ENCODE data around the gene SCN10A. TPM values are rescaled to one million over a fixed set of nuclear protein-coding genes. Genes with fewer than 3 reads are reported as not detected.

The SCN10A gene
- total RNA-seq, 4 donors from 2014 or later, result not detected

DNA sequence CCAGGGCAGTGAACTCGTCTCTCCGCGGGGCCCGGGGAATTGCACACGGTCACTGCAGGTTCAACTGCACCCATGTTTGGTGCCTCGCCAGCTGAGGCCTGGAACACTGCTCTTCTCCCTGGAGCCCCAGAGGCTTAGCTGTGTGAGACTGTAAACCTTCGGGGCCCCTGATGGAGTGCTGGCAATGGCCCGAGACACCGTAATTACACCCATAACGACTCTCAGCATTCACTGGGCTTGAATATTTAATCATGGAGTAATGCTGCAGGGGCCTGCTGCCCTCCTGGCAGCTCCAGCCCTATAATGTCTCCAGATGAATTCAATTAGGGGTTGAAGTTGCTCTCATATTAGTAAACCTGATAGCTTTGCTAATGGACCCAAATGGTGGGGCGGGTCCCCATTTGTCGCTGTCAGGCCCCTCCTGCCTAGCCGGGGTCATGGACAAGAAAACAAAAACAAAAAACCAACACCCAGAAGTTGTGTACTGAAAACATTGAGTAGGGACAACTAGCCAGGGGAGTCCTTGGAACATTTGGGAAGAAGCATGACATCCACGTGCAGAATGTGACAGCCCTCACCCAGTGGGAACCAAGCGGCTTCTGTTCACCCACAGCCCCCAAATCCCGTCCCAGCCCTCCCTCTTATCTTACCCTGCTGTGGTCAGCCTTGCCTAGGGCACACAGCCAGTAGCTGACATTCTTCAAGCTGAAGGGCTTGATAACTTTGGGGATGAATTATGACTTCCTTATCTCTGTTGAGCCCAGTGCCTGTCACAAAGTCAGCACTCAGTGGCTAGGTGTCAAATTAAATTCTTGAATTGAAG, 92.2 kb downstream of the SCN10A start:
- H3K4me3 ChIP-seq, result no peak overlapping the region
- no peaks in the 10 kb centered on the region for H3K36me3 ChIP-seq
- 20 to 61% methylated on average over 1 to 16 of the region's 16 CpGs for WGBS, 2 donors (ENCODE audit: low coverage in 1 of 2)
- no peak overlapping the region for H3K27ac ChIP-seq
- H3K9me3 ChIP-seq, result no peaks in the 10 kb centered on the region
- TF ChIP-seq POLR2A (IDR thresholded peaks at IDR 0.05), result no peak
- TF ChIP-seq POLR2AphosphoS5 (IDR thresholded peaks at IDR 0.05), result no peak
- TF ChIP-seq, protein P1, sequence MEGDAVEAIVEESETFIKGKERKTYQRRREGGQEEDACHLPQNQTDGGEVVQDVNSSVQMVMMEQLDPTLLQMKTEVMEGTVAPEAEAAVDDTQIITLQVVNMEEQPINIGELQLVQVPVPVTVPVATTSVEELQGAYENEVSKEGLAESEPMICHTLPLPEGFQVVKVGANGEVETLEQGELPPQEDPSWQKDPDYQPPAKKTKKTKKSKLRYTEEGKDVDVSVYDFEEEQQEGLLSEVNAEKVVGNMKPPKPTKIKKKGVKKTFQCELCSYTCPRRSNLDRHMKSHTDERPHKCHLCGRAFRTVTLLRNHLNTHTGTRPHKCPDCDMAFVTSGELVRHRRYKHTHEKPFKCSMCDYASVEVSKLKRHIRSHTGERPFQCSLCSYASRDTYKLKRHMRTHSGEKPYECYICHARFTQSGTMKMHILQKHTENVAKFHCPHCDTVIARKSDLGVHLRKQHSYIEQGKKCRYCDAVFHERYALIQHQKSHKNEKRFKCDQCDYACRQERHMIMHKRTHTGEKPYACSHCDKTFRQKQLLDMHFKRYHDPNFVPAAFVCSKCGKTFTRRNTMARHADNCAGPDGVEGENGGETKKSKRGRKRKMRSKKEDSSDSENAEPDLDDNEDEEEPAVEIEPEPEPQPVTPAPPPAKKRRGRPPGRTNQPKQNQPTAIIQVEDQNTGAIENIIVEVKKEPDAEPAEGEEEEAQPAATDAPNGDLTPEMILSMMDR (IDR thresholded peaks at IDR 0.05), result no peak
- TF ChIP-seq EP300 (IDR thresholded peaks at IDR 0.05; ENCODE audit: low read depth), result no peak
- DNase-seq, result no peak
- no peaks in the 10 kb centered on the region for H3K27me3 ChIP-seq
- no peaks in the 10 kb centered on the region for H3K4me1 ChIP-seq
- intact Hi-C loops (cut with DNase I; ENCODE audit: low total_unique reads), result no loop called here
- in situ Hi-C loops (cut with MboI; ENCODE audit: low pct_ligation_motif_present in 1 of 4, low pct_unique_long_range_greater_than_20kb in 1 of 4, low sequenced_read_pairs in 3 of 4), result no loop called here

DNA sequence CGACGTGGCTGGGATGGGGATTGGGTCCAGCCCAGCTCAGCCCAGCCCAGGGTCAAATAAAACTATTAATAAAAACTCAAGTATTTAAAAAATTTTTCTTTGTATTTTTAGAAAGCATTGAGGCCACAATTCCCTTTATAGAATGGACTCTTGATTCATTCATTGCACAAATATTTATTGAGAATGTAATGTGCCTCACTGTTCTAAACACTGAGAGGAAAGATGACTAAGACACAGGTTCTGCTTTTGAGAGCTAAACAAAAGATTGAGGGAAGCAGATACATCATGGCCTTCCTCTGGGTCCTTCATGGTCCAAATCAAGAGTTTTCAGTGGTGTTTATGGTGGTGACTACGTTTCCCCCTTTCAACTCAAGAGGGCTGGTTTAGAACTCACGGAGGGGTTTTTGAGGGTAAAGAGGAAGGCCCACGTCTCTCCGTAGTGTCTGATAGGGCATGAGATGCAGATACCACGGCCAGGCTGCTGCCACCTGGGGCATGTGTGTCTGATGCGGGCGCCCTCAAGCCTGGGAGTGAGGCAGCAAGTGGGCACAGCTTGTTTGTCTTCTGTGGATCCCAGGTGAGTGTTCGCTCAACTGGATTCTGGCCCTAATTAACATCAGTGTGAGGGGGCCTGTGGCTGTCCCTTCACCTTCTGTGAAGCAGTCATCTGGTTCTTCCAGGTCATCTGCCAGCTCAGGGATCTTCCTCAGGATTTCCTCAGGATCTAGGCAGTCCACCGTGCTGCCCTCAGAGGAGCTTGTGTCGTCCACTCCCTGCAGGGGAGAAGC, 93.0 kb downstream of the SCN10A start:
- Histone ChIP-seq H3K4me3 (no peak overlapping the region), H3K36me3 (no peaks in the 10 kb centered on the region), H3K4me1 (no peaks in the 10 kb centered on the region), H3K9me3 (no peaks in the 10 kb centered on the region), H3K27ac (no peak overlapping the region), H3K27me3 (no peaks in the 10 kb centered on the region)
- intact Hi-C loops (cut with DNase I; ENCODE audit: low total_unique reads), result no loop called here
- in situ Hi-C loops (cut with MboI; ENCODE audit: low pct_ligation_motif_present in 1 of 4, low pct_unique_long_range_greater_than_20kb in 1 of 4, low sequenced_read_pairs in 3 of 4), result no loop called here
- TF ChIP-seq, protein P1 (IDR thresholded peaks at IDR 0.05), result no peak
- TF ChIP-seq POLR2AphosphoS5 (IDR thresholded peaks at IDR 0.05) (no peak), EP300 (IDR thresholded peaks at IDR 0.05; ENCODE audit: low read depth) (no peak), POLR2A (IDR thresholded peaks at IDR 0.05) (no peak)
- DNase-seq, result no peak
- WGBS, 2 donors (ENCODE audit: low coverage in 1 of 2), result 75 to 79% methylated on average over 2 to 8 of the region's 12 CpGs

DNA sequence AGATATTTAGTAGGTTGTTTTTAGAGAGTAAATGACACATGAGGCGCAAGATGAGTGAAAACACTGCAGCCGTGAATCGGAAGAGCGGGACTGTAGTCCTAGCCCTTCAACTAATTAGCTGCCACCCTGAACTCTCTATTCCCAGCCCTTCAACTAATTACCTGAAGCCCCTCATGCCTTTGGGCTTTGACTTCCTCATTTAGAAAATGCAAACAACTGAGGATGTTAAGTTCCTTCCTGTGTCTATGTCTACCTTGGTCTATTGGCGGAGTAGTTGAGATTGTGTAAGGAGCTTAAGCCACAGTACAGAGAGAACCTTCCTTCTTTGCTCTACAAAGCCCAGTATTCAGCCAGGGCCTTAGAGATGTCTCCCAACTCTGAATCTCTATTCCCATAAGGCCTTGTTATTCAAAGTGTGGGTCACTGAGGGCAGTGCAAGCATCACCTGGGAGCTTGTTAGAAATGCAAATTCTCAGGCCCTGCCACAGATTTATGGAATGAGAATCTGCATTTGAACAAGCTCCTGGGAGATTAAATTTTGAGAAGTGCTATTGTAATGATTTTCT, 94.7 kb downstream of the SCN10A start:
- Histone ChIP-seq H3K4me1 (no peaks in the 10 kb centered on the region), H3K27me3 (no peaks in the 10 kb centered on the region), H3K9me3 (no peaks in the 10 kb centered on the region), H3K4me3 (no peak overlapping the region), H3K36me3 (no peaks in the 10 kb centered on the region), H3K27ac (no peak overlapping the region)
- DNase-seq, result no peak
- WGBS, 2 donors (ENCODE audit: low coverage in 1 of 2), result 86 to 88% methylated on average over 5 of the region's 5 CpGs
- in situ Hi-C loops (cut with MboI; ENCODE audit: low pct_ligation_motif_present in 1 of 4, low pct_unique_long_range_greater_than_20kb in 1 of 4, low sequenced_read_pairs in 3 of 4) (no loop called here), intact Hi-C loops (cut with DNase I; ENCODE audit: low total_unique reads) (no loop called here)
- TF ChIP-seq EP300 (IDR thresholded peaks at IDR 0.05; ENCODE audit: low read depth) (no peak), POLR2A (IDR thresholded peaks at IDR 0.05) (no peak), POLR2AphosphoS5 (IDR thresholded peaks at IDR 0.05) (no peak)
- TF ChIP-seq, protein P1 (IDR thresholded peaks at IDR 0.05), result no peak

DNA sequence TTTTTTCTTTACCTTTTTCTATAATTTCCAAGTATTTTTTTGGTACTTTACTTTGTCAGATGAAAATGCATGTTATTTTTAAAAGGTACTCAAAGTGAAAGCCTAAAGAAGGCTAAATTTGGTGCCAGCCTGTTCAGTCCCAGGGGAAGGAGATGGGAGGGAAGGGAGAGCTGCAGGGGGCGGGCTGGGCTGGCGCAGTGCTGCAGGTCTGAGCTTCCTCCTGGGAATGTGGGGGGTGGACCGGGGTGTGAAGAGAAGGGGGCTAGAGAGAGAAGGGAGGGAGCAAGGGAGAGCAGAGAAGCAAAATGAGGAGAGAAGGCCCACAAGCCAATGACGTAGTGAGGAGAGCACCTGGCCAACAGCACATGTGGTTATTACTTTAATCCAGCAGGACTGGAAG, 95.6 kb downstream of the SCN10A start:
- H3K27ac ChIP-seq, result no peak overlapping the region
- H3K27me3 ChIP-seq, result no peaks in the 10 kb centered on the region
- TF ChIP-seq EP300 (IDR thresholded peaks at IDR 0.05; ENCODE audit: low read depth) (no peak), POLR2A (IDR thresholded peaks at IDR 0.05) (no peak), POLR2AphosphoS5 (IDR thresholded peaks at IDR 0.05) (no peak)
- TF ChIP-seq, protein P1 (IDR thresholded peaks at IDR 0.05), result no peak
- DNase-seq, result no peak
- no peak overlapping the region for H3K4me3 ChIP-seq
- H3K36me3 ChIP-seq, result no peaks in the 10 kb centered on the region
- no peaks in the 10 kb centered on the region for H3K9me3 ChIP-seq
- in situ Hi-C loops (cut with MboI; ENCODE audit: low pct_ligation_motif_present in 1 of 4, low pct_unique_long_range_greater_than_20kb in 1 of 4, low sequenced_read_pairs in 3 of 4), result no loop called here
- H3K4me1 ChIP-seq, result no peaks in the 10 kb centered on the region
- WGBS, 2 donors (ENCODE audit: low coverage in 1 of 2), result 56% methylated on average over 4 of the region's 4 CpGs; no CpG with 5 or more reads in 1 of the 2 donors
- intact Hi-C loops (cut with DNase I; ENCODE audit: low total_unique reads), result no loop called here

Data from transverse colon (tissue), 4 donors.